Lower leg skin (tissue), 4 donors: Measurements from ENCODE around the gene ZNF556. TPM values are rescaled to one million over a fixed set of nuclear protein-coding genes. Genes with fewer than 3 reads are reported as not detected.
"Not testable (repeated sequence)": the region's sequence is repeated elsewhere in the genome, so short reads cannot be mapped to it uniquely, and the experiment has no call there.

Experiments
- DNase-seq, 2 donors: peaks; one replicate each; pipeline ENCODE4 v3.0.0-alpha.2; 2019; ENCODE audit warnings: low spot score in 2 of 2
- H3K4me3 ChIP-seq: fragments of 200-600 bp; sonication (generic); 2 replicates; pipeline ENCODE4 v1.5.1; 2017; ENCODE audit warnings: mild to moderate bottlenecking, low read depth; ENCODE audit not compliant: poor library complexity, severe bottlenecking
- CTCF ChIP-seq, 3 donors: fragments of 450-650 bp; IDR thresholded peaks; one replicate each; pipeline ENCODE4 v1.5.1; 2016; ENCODE audit warnings: antibody characterized with exemption in 3 of 3, mild to moderate bottlenecking in 3 of 3, moderate library complexity in 2 of 3
- POLR2A ChIP-seq, 2 donors: fragments of 450-650 bp; IDR thresholded peaks; one replicate each; pipeline ENCODE4 v1.6.1; 2016 to 2017; ENCODE audit warnings: antibody characterized with exemption in 2 of 2, mild to moderate bottlenecking in 1 of 2, moderate library complexity in 1 of 2
- WGBS, 2 donors: methylation state at CpG; one replicate each; pipeline ENCODE4 v1.1.5; 2018; 5-methylcytosine and 5-hydroxymethylcytosine counted together
- intact Hi-C: fragments of 100-400 bp; cut with DNase I; formaldehyde crosslinking; loops from one replicate; pipeline ENCODE4 v1.15.0; 2023; ENCODE audit warnings: low total_unique reads
- total RNA-seq, 4 donors: library from RNA; depleted of rRNA; stranded (reverse); fragments of >200 nt; gene quantifications; one replicate each; pipeline ENCODE4 v1.1.0, GENCODE V29; 2016

The ZNF556 gene
- total RNA-seq, 4 donors from 2014 or later = 0.03 TPM; not detected in 3

- H3K4me3 ChIP-seq = no peak overlapping the region
- TF ChIP-seq CTCF (IDR thresholded peaks at IDR 0.05) (no peak), POLR2A (IDR thresholded peaks at IDR 0.05) (no peak)
- intact Hi-C loops = no loop called here
- DNase-seq = no peak
- WGBS, 2 donors = 73 to 83% methylated on average over 27 of the region's 27 CpGs
Observed at GRCh38 chr19:2858864-2859263, 8.3 kb upstream of the ZNF556 start.

GRCh38 chr19:2863816-2864215 lies 3.3 kb upstream of the ZNF556 start:
- no peak overlapping the region for H3K4me3 ChIP-seq
- no peak for DNase-seq
- TF ChIP-seq POLR2A (IDR thresholded peaks at IDR 0.05) (no peak), CTCF (IDR thresholded peaks at IDR 0.05) (no peak)
- intact Hi-C loops = no loop called here
- WGBS, 2 donors = 65 to 69% methylated on average over 10 of the region's 10 CpGs

GRCh38 chr19:2865334-2866100 lies 1.6 kb upstream of the ZNF556 start:
- WGBS, 2 donors = 41 to 43% methylated on average over 12 of the region's 12 CpGs
- DNase-seq = no peak
- H3K4me3 ChIP-seq = no peak overlapping the region
- intact Hi-C loops = no loop called here
- TF ChIP-seq POLR2A (IDR thresholded peaks at IDR 0.05) (no peak), CTCF (IDR thresholded peaks at IDR 0.05) (no peak)

GRCh38 chr19:2866495-2867024 lies 575 bp upstream of the ZNF556 start:
- no peak overlapping the region for H3K4me3 ChIP-seq
- WGBS, 2 donors = 82 to 84% methylated on average over 8 of the region's 8 CpGs
- no peak for DNase-seq
- TF ChIP-seq CTCF (IDR thresholded peaks at IDR 0.05) = no peak
- no peak for TF ChIP-seq POLR2A (IDR thresholded peaks at IDR 0.05)
- intact Hi-C loops = no loop called here

GRCh38 chr19:2869618-2870017 lies 2.5 kb downstream of the ZNF556 start:
- WGBS, 2 donors = 83 to 88% methylated on average over 10 of the region's 10 CpGs
- TF ChIP-seq CTCF (IDR thresholded peaks at IDR 0.05) = no peak
- no peak for TF ChIP-seq POLR2A (IDR thresholded peaks at IDR 0.05)
- H3K4me3 ChIP-seq = no peak overlapping the region
- intact Hi-C loops = loop anchor here (10.0 kb wide), 1 partner anchor 215 kb away; no protein-coding TSS in a partner anchor
- DNase-seq = no peak

- not testable (repeated sequence) for H3K4me3 ChIP-seq, DNase-seq
- intact Hi-C loops = loop anchor here (10.0 kb wide), 1 partner anchor 217 kb away; no protein-coding TSS in a partner anchor
- WGBS, 2 donors = 10 to 41% methylated on average over 8 to 10 of the region's 11 CpGs
Observed at GRCh38 chr19:2872175-2872574, 5.0 kb downstream of the ZNF556 start.
